Measurements from ENCODE around the gene APOA1.

The APOA1 gene

DNA sequence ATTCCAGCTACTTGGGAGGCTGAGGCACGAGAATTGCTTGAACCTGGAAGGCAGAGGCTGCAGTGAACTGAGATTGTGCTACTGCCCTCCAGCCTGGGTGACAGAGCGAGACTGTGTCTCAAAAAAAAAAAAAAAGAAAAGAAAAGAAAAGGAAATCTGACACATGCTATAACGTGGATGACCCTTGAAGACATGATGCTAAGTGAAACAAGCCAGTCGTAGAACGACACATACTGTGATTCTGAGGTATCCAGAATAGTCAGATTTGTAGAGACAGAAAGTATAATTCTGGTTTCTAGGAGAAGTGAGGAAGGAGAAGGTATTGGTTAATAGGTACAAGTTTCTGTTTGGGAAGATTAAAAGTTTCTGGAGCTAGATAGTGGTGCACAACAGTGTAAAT is 39.1 kb downstream of the APOA1 start:
- no peak overlapping the region for H3K18ac ChIP-seq (ENCODE audit: low read length)
- H3K14ac ChIP-seq (ENCODE audit: low read length) = no peak overlapping the region
- H3K9ac ChIP-seq (ENCODE audit: low read length) = no peak overlapping the region
- no peak overlapping the region for H2BK120ac ChIP-seq (ENCODE audit: insufficient read depth, low read length, poor library complexity)
- no peak for DNase-seq
- no peaks in the 10 kb centered on the region for H3K9me3 ChIP-seq (ENCODE audit: insufficient read depth, low read depth, low read length)
- no peak overlapping the region for H4K91ac ChIP-seq (ENCODE audit: low read depth, low read length)
- no peak overlapping the region for H3K4ac ChIP-seq (ENCODE audit: low read depth, low read length)
- no peak overlapping the region for H4K12ac ChIP-seq (ENCODE audit: low read depth, low read length)
- no peaks in the 10 kb centered on the region for H3K27me3 ChIP-seq (ENCODE audit: insufficient read depth, low read length)
- no peaks in the 10 kb centered on the region for H3K79me1 ChIP-seq (ENCODE audit: low read length)
- no peak overlapping the region for H2BK12ac ChIP-seq (ENCODE audit: low read length)
- no peaks in the 10 kb centered on the region for H3K36me3 ChIP-seq (ENCODE audit: control insufficient read depth in 1 of 2, insufficient read depth in 2 of 2, low read length in 2 of 2)
- no peak overlapping the region for H3K4me3 ChIP-seq (ENCODE audit: low read depth, low read length)
- no peak overlapping the region for H3K27ac ChIP-seq (ENCODE audit: low read depth, low read length)
- no peaks in the 10 kb centered on the region for H3K4me1 ChIP-seq (ENCODE audit: control insufficient read depth in 1 of 2, insufficient read depth in 2 of 2, low read length in 2 of 2)
- WGBS (ENCODE audit: extremely low coverage, insufficient coverage, insufficient read length) = no CpG with 5 or more reads among the region's 5 CpGs
- H3K23ac ChIP-seq (ENCODE audit: low read length) = no peak overlapping the region
- no peak overlapping the region for H3K4me2 ChIP-seq (ENCODE audit: low read length)
- no peaks in the 10 kb centered on the region for H3K79me2 ChIP-seq (ENCODE audit: control insufficient read depth, insufficient read depth, low read length, poor library complexity)
- H2BK5ac ChIP-seq (ENCODE audit: low read depth, low read length, poor library complexity) = no peak overlapping the region
- no peak overlapping the region for H4K8ac ChIP-seq (ENCODE audit: low read depth, low read length)
- H2AFZ ChIP-seq (ENCODE audit: insufficient read depth, low read length, poor library complexity) = no peak overlapping the region
- no peak overlapping the region for H2AK5ac ChIP-seq (ENCODE audit: low read length)

DNA sequence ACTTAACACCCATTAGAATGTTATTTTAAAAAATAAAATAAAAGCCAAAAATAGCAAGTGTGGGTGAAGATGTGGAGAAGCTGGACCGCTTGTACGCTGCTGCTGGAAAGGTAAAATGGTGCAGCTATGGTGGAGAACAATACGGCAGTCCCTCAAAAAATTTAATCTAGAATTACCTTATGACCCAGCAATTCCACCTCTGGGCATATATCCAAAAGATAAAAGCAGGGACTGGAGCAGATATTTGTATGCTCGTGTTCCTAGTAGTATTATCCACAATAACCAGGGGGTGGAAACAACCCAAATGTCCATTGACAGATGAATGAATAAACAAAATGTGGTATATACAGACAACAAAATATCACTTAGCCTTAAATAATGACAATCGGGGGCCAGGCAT is 39.6 kb downstream of the APOA1 start:
- H3K27ac ChIP-seq (ENCODE audit: low read depth, low read length) = no peak overlapping the region
- H3K79me1 ChIP-seq (ENCODE audit: low read length) = no peaks in the 10 kb centered on the region
- H3K27me3 ChIP-seq (ENCODE audit: insufficient read depth, low read length) = no peaks in the 10 kb centered on the region
- no peak overlapping the region for H3K4me3 ChIP-seq (ENCODE audit: low read depth, low read length)
- peak in 1 of 2 donors; percentile 56 for DNase-seq
- H4K8ac ChIP-seq (ENCODE audit: low read depth, low read length) = no peak overlapping the region
- H3K9me3 ChIP-seq (ENCODE audit: insufficient read depth, low read depth, low read length) = no peaks in the 10 kb centered on the region
- H2BK5ac ChIP-seq (ENCODE audit: low read depth, low read length, poor library complexity) = no peak overlapping the region
- H3K4me1 ChIP-seq (ENCODE audit: control insufficient read depth in 1 of 2, insufficient read depth in 2 of 2, low read length in 2 of 2) = peaks cover 1% of the 10 kb centered on the region in 2 experiments
- H2BK120ac ChIP-seq (ENCODE audit: insufficient read depth, low read length, poor library complexity) = no peak overlapping the region
- H3K79me2 ChIP-seq (ENCODE audit: control insufficient read depth, insufficient read depth, low read length, poor library complexity) = no peaks in the 10 kb centered on the region
- WGBS (ENCODE audit: extremely low coverage, insufficient coverage, insufficient read length) = no CpG with 5 or more reads among the region's 5 CpGs
- H4K12ac ChIP-seq (ENCODE audit: low read depth, low read length) = no peak overlapping the region
- no peak overlapping the region for H2AK5ac ChIP-seq (ENCODE audit: low read length)
- H2AFZ ChIP-seq (ENCODE audit: insufficient read depth, low read length, poor library complexity) = no peak overlapping the region
- no peak overlapping the region for H2BK12ac ChIP-seq (ENCODE audit: low read length)
- no peak overlapping the region for H3K14ac ChIP-seq (ENCODE audit: low read length)
- no peak overlapping the region for H3K18ac ChIP-seq (ENCODE audit: low read length)
- no peak overlapping the region for H3K4ac ChIP-seq (ENCODE audit: low read depth, low read length)
- no peak overlapping the region for H3K4me2 ChIP-seq (ENCODE audit: low read length)
- no peak overlapping the region for H3K23ac ChIP-seq (ENCODE audit: low read length)
- H3K9ac ChIP-seq (ENCODE audit: low read length) = no peak overlapping the region
- H4K91ac ChIP-seq (ENCODE audit: low read depth, low read length) = no peak overlapping the region
- H3K36me3 ChIP-seq (ENCODE audit: control insufficient read depth in 1 of 2, insufficient read depth in 2 of 2, low read length in 2 of 2) = no peaks in the 10 kb centered on the region

DNA sequence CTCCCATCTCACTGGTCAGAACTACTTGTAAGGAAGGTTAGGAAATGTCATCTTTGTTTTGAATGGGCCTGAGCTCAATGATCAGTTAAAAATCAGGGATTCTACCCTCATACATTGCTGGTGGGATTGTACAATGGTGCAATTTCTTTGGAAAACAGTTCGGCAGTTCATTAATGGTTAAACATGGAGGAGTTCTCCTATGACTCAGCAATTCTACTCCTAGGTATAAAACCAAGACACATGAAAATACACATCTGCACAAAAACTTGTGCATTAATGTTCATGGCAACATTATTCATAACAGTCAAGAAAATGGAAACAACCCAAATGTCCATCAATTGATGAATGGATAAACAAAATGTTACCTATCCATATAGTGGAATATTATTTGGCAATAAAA is 40.9 kb downstream of the APOA1 start:
- Histone ChIP-seq H3K36me3 (ENCODE audit: control insufficient read depth in 1 of 2, insufficient read depth in 2 of 2, low read length in 2 of 2) (no peaks in the 10 kb centered on the region), H3K14ac (ENCODE audit: low read length) (no peak overlapping the region), H4K8ac (ENCODE audit: low read depth, low read length) (no peak overlapping the region), H2BK5ac (ENCODE audit: low read depth, low read length, poor library complexity) (no peak overlapping the region), H3K79me2 (ENCODE audit: control insufficient read depth, insufficient read depth, low read length, poor library complexity) (no peaks in the 10 kb centered on the region), H3K23ac (ENCODE audit: low read length) (no peak overlapping the region), H2AFZ (ENCODE audit: insufficient read depth, low read length, poor library complexity) (no peak overlapping the region), H3K9me3 (ENCODE audit: insufficient read depth, low read depth, low read length) (no peaks in the 10 kb centered on the region), H3K4me2 (ENCODE audit: low read length) (no peak overlapping the region), H3K18ac (ENCODE audit: low read length) (no peak overlapping the region), H3K27ac (ENCODE audit: low read depth, low read length) (no peak overlapping the region), H3K4ac (ENCODE audit: low read depth, low read length) (no peak overlapping the region), H2BK120ac (ENCODE audit: insufficient read depth, low read length, poor library complexity) (no peak overlapping the region), H3K9ac (ENCODE audit: low read length) (no peak overlapping the region), H3K27me3 (ENCODE audit: insufficient read depth, low read length) (no peaks in the 10 kb centered on the region), H3K4me1 (ENCODE audit: control insufficient read depth in 1 of 2, insufficient read depth in 2 of 2, low read length in 2 of 2) (peaks cover 6 to 9% of the 10 kb centered on the region in 2 experiments), H4K12ac (ENCODE audit: low read depth, low read length) (no peak overlapping the region), H2AK5ac (ENCODE audit: low read length) (no peak overlapping the region), H3K79me1 (ENCODE audit: low read length) (no peaks in the 10 kb centered on the region), H3K4me3 (ENCODE audit: low read depth, low read length) (no peak overlapping the region), H4K91ac (ENCODE audit: low read depth, low read length) (no peak overlapping the region), H2BK12ac (ENCODE audit: low read length) (no peak overlapping the region)
- no peak for DNase-seq
- no CpG with 5 or more reads among the region's 1 CpG for WGBS (ENCODE audit: extremely low coverage, insufficient coverage, insufficient read length)

DNA sequence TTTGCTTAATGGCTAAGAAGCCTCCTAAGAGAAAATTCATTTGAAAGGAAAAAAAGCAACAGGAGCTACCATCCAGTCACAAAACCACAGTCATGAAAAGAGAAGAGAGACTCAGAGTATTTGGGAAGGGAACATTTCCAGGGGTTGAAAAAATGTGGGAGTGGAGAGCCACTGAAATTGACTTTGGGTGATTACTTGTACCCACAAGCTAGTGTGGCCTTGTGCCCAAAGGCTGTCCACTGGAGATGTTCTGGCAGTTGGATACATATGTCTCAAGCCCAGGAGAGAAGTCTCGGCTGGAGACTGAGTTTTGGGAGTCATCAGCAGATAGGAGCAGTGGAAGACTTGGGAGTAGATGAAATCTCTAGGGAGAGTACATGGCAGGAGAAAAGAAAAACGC is 42.6 kb downstream of the APOA1 start:
- Histone ChIP-seq H3K4ac (ENCODE audit: low read depth, low read length) (no peak overlapping the region), H2AFZ (ENCODE audit: insufficient read depth, low read length, poor library complexity) (no peak overlapping the region), H2BK5ac (ENCODE audit: low read depth, low read length, poor library complexity) (no peak overlapping the region), H4K8ac (ENCODE audit: low read depth, low read length) (no peak overlapping the region), H3K14ac (ENCODE audit: low read length) (no peak overlapping the region), H3K79me1 (ENCODE audit: low read length) (no peaks in the 10 kb centered on the region), H3K9me3 (ENCODE audit: insufficient read depth, low read depth, low read length) (no peaks in the 10 kb centered on the region), H4K91ac (ENCODE audit: low read depth, low read length) (no peak overlapping the region), H3K36me3 (ENCODE audit: control insufficient read depth in 1 of 2, insufficient read depth in 2 of 2, low read length in 2 of 2) (no peaks in the 10 kb centered on the region), H3K23ac (ENCODE audit: low read length) (no peak overlapping the region), H3K27ac (ENCODE audit: low read depth, low read length) (no peak overlapping the region), H2BK120ac (ENCODE audit: insufficient read depth, low read length, poor library complexity) (no peak overlapping the region), H3K18ac (ENCODE audit: low read length) (no peak overlapping the region), H4K12ac (ENCODE audit: low read depth, low read length) (no peak overlapping the region), H2AK5ac (ENCODE audit: low read length) (no peak overlapping the region), H3K79me2 (ENCODE audit: control insufficient read depth, insufficient read depth, low read length, poor library complexity) (no peaks in the 10 kb centered on the region), H3K4me1 (ENCODE audit: control insufficient read depth in 1 of 2, insufficient read depth in 2 of 2, low read length in 2 of 2) (peaks cover 6 to 14% of the 10 kb centered on the region in 2 experiments), H2BK12ac (ENCODE audit: low read length) (no peak overlapping the region), H3K4me3 (ENCODE audit: low read depth, low read length) (no peak overlapping the region), H3K27me3 (ENCODE audit: insufficient read depth, low read length) (no peaks in the 10 kb centered on the region), H3K4me2 (ENCODE audit: low read length) (no peak overlapping the region), H3K9ac (ENCODE audit: low read length) (no peak overlapping the region)
- no peak for DNase-seq
- WGBS (ENCODE audit: extremely low coverage, insufficient coverage, insufficient read length) = no CpG with 5 or more reads among the region's 2 CpGs
